ENCODE results near the gene RHBG.

The RHBG gene

GRCh38 chr1:156359249-156359648, 9.8 kb upstream of the RHBG start:
- in situ Hi-C loops (cut with HindIII; ENCODE audit: low pct_ligation_motif_present, low sequenced_read_pairs), result no loop called here
- H3K36me3 ChIP-seq (replicated peaks), result no peaks in the 10 kb centered on the region
- H3K27ac ChIP-seq, result no peak overlapping the region
- DNase-seq, result no peak
- H3K27me3 ChIP-seq (replicated peaks), result peaks cover 2% of the 10 kb centered on the region
- no peak overlapping the region for H3K4me3 ChIP-seq (ENCODE audit: low read depth, low read length)
- no peak for TF ChIP-seq CTCF (IDR thresholded peaks at IDR 0.05; ENCODE audit: low read depth, low read length, missing control alignments)

- H3K27me3 ChIP-seq (replicated peaks), result peaks cover 2% of the 10 kb centered on the region
- in situ Hi-C loops (cut with HindIII; ENCODE audit: low pct_ligation_motif_present, low sequenced_read_pairs), result no loop called here
- no peak for DNase-seq
- no peak overlapping the region for H3K27ac ChIP-seq
- no peak overlapping the region for H3K4me3 ChIP-seq (ENCODE audit: low read depth, low read length)
- peak; percentile 63 for TF ChIP-seq CTCF (IDR thresholded peaks at IDR 0.05; ENCODE audit: low read depth, low read length, missing control alignments)
- no peaks in the 10 kb centered on the region for H3K36me3 ChIP-seq (replicated peaks)
Measured at GRCh38 chr1:156359973-156360372, 9.0 kb upstream of the RHBG start.

- TF ChIP-seq CTCF (IDR thresholded peaks at IDR 0.05; ENCODE audit: low read depth, low read length, missing control alignments), result no peak
- H3K27ac ChIP-seq, result no peak overlapping the region
- DNase-seq, result no peak
- no peaks in the 10 kb centered on the region for H3K36me3 ChIP-seq (replicated peaks)
- no peak overlapping the region for H3K4me3 ChIP-seq (ENCODE audit: low read depth, low read length)
- peaks cover 2% of the 10 kb centered on the region for H3K27me3 ChIP-seq (replicated peaks)
- in situ Hi-C loops (cut with HindIII; ENCODE audit: low pct_ligation_motif_present, low sequenced_read_pairs), result no loop called here
Measured at GRCh38 chr1:156360534-156360933, 8.5 kb upstream of the RHBG start.

GRCh38 chr1:156365754-156366153, 3.3 kb upstream of the RHBG start:
- Histone ChIP-seq H3K27me3 (replicated peaks) (peaks cover 9% of the 10 kb centered on the region), H3K4me3 (ENCODE audit: low read depth, low read length) (no peak overlapping the region), H3K36me3 (replicated peaks) (no peaks in the 10 kb centered on the region), H3K27ac (no peak overlapping the region)
- in situ Hi-C loops (cut with HindIII; ENCODE audit: low pct_ligation_motif_present, low sequenced_read_pairs), result no loop called here
- no peak for DNase-seq
- TF ChIP-seq CTCF (IDR thresholded peaks at IDR 0.05; ENCODE audit: low read depth, low read length, missing control alignments), result no peak

- Histone ChIP-seq H3K27me3 (replicated peaks) (peaks cover 9% of the 10 kb centered on the region), H3K36me3 (replicated peaks) (no peaks in the 10 kb centered on the region), H3K4me3 (ENCODE audit: low read depth, low read length) (no peak overlapping the region), H3K27ac (no peak overlapping the region)
- no peak for TF ChIP-seq CTCF (IDR thresholded peaks at IDR 0.05; ENCODE audit: low read depth, low read length, missing control alignments)
- in situ Hi-C loops (cut with HindIII; ENCODE audit: low pct_ligation_motif_present, low sequenced_read_pairs), result no loop called here
- DNase-seq, result no peak
Measured at GRCh38 chr1:156366378-156367166, 2.4 kb upstream of the RHBG start.
